ENCODE results near the gene SPEN. TPM values are rescaled to one million over a fixed set of nuclear protein-coding genes. Genes with fewer than 3 reads are reported as not detected.

The SPEN gene
- total and polyA plus RNA-seq, 10 of the 15 experiments (the other 5 are each of a cell fraction or from before 2014, with no cell fraction given): 5.2 to 58.7 (median 20.1) TPM

- no peak for TF ChIP-seq BCLAF1 (IDR thresholded peaks at IDR 0.05)
- TF ChIP-seq KAT2A (conservative IDR thresholded peaks at IDR 0.05; ENCODE audit: control insufficient read depth, low read depth, low read length): no peak
- TF ChIP-seq RAD21 (IDR thresholded peaks at IDR 0.05; ENCODE audit: insufficient read depth, low read depth, low read length): no peak
- peak; percentile 60 for TF ChIP-seq ATF2 (IDR thresholded peaks at IDR 0.05; ENCODE audit: low read length)
- TF ChIP-seq PAX5 (IDR thresholded peaks at IDR 0.05; ENCODE audit: borderline replicate concordance, low read depth, low read length): 0 out of 2 replicates have a peak, but pooled peaks have one; percentile 30
- TF ChIP-seq ZBTB40 (IDR thresholded peaks at IDR 0.05; ENCODE audit: borderline replicate concordance): no peak
- peak; percentile 95 for TF ChIP-seq POLR2A (IDR thresholded peaks at IDR 0.05; ENCODE audit: low read depth, low read length)
- no peak for TF ChIP-seq ATF3 (IDR thresholded peaks at IDR 0.05; ENCODE audit: borderline replicate concordance, extremely low read depth, low read depth, low read length)
- TF ChIP-seq CREM (IDR thresholded peaks at IDR 0.05; ENCODE audit: low read depth): peak; percentile 72
- TF ChIP-seq ZNF622 (IDR thresholded peaks at IDR 0.05): no peak
- peak; percentile 87 for TF ChIP-seq IKZF1 (conservative IDR thresholded peaks at IDR 0.05)
- 0 out of 2 replicates have a peak, but pooled peaks have one; percentile 26 for TF ChIP-seq HDAC2 (IDR thresholded peaks at IDR 0.05)
- no peak for TF ChIP-seq SPI1 (IDR thresholded peaks at IDR 0.05; ENCODE audit: borderline replicate concordance, insufficient read depth, low read depth, low read length)
- TF ChIP-seq JUND (IDR thresholded peaks at IDR 0.05; ENCODE audit: low read depth, low read length): no peak
- TF ChIP-seq CEBPB (IDR thresholded peaks at IDR 0.05; ENCODE audit: borderline replicate concordance in 1 of 2, low read depth in 2 of 2, low read length in 2 of 2): no peak; a peak in 1 of 4 replicates
- peak; percentile 58 for TF ChIP-seq E2F8 (IDR thresholded peaks at IDR 0.05; ENCODE audit: low read depth, partially characterized antibody)
- no peak for TF ChIP-seq NFYA (IDR thresholded peaks at IDR 0.05; ENCODE audit: borderline replicate concordance, low read depth, low read length)
- TF ChIP-seq CBX3 (IDR thresholded peaks at IDR 0.05; ENCODE audit: borderline replicate concordance, low read depth): no peak
Measured at GRCh38 chr1:15834406-15835204, 12.9 kb upstream of the SPEN start (continued).
